SHP77 treated with DMSO at 0.1 percent for 48 hours (cell line): Measurements from ENCODE around the gene BBS1.
"Not testable (repeated sequence)": the region's sequence is repeated elsewhere in the genome, so short reads cannot be mapped to it uniquely, and the experiment has no call there.

Experiments used
- DNase-seq: peaks from one replicate; lab custom pipeline; 2025; lab: John Stamatoyannopoulos, UW

BBS1 gene

DNA sequence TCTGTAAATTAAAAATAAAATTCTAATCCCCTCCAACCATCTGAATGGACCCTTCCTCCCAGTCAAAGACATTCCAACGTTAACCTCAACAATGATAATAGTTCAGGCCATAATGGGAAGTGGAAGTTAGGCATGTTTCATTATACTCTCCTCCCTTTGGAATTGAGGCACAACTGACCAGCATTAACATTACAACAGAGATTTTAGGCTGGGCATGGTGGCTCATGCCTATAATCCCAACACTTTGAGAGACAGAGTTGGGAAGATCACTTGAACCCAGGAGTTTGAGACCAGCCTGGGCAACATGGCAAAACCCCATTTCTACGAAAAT, 60.4 kb downstream of the BBS1 start:
- DNase-seq = no peak

DNA sequence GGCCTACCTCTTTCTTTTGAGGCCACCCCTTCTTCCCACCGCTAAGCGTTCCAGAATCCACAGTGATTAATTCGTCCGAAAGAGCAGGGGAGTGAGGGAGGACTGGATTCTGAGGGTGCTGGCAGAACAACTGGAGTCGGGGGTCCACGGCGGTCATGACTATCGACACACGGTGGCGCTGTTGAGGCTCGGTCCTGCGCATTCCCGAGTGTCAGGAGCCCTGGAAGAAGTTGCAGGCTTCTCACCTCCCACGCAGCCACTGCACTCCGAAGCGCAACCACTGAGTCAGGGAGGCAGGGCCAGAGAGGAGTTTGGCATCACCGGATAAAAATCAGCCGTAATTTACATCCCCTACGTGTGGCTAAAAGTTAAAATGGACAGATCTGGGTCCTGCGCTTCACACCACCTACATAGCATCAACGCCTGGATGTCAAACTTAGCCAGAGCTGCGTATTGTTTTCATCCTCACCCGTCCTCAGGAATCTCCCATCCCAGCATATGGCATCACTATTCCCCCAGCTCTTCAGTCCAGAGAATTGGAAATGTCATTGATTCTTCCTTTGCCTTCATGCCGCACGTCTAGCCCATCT, 68.7 kb downstream of the BBS1 start:
- DNase-seq = no peak

DNA sequence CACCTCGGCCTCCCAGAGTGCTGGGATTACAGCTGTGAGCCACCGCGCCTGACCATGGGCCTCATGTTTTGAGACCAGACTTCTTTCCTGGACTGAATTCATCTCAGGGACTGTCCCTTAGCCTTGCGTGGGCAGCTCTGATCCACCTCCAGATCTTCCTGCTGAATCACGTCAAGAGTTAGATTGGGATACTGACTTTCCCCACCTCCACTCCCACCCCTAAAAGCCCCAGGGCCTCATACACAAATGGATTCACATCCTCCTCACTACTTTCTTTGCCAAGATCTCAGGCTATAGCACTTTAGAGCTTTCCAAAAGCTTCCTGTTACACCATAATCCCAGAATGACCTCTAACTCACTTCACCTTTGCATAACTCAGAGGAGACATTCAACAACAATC, 70.4 kb downstream of the BBS1 start:
- no peak for DNase-seq

DNA sequence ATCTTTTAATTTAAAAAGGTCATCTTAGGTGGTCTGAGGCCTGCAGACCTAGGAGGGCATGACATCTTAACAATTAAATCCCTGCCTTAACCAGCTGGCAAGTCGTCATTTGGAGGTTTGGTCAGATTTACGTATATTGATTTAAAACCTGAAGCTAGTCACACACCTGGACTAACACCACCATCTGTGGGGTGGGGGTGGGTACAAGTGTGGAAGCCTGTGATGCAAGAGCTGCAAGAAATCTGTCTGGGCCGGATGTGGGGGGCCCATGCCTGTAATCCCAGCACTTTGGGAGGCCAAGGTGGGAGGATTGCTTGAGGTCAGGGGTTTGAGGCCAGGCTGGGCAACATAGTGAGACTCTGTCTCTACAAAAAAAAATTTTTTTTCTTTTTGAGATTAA, 70.8 kb downstream of the BBS1 start:
- DNase-seq = no peak

DNA sequence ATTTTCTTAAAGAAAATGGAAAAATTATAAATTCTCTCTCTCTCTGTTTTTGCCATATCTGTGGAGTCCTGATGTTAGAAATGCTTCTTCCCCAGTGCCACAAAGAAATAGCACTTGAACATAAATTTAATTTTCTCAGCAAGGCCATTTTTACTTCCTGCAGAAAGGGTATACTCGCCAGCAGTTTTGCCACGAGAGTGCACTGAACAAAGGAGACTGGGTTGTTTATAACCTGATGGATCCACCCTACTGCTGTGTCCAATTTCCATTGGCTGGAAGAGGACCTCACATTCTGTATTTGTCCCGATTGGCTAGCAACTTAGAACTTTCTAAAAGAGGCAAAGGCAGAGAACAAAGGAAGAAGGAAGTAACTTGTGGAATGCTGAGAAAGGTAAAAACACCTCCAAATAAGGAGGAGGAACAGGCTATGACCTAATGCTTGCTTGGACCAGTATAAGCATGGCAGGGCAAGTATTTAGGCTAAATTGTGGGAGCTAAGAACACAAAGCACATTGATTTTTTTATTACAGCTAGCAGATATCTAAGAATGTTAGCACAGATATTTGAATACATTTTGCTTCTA, 72.2 kb downstream of the BBS1 start:
- not testable (repeated sequence) for DNase-seq
